Measurements from ENCODE around the gene SNAP25.

SNAP25 gene

DNA sequence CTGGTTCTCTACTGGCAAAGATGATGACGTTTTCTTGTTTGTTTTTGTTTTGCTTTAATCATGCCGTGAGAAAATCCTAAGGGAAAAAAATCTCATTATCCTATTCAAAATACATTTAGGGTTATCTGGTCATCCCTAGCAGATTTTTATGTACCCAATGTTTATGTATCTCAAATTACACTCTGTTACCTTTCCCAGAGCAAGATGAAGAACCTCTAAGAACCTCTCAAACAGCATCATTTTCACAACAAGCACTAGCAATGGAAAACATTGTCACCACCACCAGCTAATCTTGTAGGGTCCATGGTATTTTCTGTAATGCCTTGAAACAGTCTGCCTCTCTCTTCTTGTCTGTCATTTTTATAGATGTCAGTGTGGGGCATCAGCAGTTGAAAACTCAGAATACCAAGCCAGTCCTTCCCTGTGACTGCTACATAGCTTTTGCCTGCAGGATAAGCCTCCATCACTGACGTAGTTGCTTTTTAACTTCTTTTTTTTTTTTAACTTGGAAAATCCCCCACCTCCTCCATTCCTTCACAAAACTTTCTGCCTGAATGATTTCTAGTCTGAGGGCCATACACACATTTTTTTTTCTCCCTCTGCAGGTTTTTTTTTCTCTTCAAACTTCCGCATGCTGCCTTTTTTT lies 2.4 kb upstream of the SNAP25 start:
- no peak for DNase-seq (ENCODE audit: low spot score)

DNA sequence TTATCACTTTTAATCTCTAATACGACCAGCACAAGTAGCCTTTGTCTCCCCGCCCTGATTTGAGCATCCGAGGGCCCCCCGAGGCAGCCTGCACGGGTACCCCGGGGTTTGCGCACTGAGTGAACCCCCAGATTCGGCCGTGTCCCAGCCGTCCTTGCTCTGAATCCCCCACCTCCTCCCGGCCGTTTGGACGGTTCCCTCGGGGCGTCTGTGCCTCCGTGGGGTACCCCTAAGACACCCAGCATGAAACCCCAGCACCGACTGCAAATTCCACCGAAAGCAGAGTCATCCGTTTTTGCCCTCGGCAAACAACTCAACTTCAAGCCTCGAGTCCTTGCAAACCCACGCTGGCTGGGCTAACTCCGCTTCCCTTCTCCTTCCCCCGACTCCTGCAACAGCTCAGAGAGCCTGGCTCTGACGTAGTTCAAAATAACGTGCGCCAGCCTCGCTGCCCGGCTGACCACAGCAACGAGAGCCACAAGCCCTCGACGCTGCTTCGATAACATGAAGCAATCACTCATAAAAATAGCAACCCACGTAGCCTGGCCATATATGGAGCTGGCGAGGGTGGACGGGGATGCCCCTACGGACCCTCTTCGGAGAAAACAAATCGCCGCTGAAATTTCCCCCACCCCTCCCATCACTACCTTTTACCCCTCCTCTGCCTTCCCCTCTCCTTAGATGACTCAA lies 764 bp upstream of the SNAP25 start:
- DNase-seq (ENCODE audit: low spot score), result peak; percentile 74

DNA sequence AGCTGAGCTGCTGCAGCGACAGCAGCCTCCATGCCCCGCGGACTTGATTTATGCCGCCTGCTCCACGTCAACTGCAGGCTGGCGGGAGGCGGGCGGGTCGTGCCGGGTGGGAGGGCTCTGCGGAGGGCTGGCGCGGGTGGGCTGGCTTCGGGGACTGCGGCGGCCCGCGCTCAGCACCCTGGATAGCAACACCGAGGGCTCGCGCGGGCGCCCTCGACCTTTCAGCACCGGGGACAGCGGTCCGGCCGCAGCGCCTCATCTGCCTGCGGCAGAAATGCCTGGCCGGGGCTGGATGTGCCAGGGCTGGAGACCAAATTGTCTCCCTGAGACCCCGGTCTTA lies 792 bp downstream of the SNAP25 start:
- DNase-seq (ENCODE audit: low spot score), result peak; percentile 45

DNA sequence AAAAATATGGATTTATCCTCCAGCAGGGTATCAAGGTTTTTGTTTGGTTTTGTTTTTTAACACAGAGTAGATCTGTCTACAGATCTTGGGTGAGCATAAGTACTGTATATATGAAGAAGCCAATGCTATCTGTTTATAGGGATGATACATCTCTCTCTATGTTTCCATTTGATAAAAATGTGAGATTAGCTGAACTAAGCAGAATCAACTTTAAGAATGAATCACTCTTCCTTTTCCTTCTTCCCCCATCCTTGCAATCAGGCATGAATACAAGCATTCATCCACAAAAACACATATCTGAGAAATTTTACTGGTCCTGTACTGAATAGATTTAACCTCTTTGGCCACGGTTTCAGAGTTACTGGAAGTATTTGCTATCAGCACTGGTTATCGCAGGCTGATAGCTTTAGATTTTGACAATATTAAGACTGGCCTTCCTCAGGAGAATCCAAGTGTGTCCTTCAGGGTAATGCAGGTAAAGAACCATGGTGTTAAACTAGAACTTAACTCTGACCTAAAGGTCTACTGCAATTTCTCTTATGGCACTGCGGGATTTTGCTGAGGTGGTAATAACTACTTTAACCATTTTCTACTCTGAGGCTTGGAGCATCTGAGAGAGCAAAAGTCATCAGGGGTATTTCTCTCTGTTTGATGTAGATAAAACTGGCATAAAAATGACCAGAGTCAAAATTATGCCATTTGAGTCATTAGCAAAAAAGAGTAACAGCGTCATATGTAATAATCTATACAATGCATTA lies 1.5 kb downstream of the SNAP25 start:
- no peak for DNase-seq (ENCODE audit: low spot score)

DNA sequence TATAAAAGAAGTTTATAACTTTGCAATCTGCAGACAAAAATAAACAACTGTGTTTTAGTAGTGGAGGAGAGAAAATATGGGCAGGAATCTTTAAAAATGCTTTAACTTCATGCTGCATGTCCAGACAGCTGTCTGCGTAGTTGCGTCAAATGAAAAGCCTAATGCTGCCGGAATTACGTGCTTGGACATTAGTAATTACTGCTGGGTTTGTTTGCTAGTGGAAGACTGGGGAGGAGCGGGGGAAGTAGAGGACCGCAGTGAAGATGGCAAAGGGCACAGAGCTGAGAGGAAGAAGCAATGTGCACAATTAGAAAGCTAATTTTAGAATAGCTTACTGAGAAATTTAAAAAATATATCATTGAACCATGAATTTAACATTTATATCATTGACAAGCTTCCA lies 2.4 kb downstream of the SNAP25 start:
- no peak for DNase-seq (ENCODE audit: low spot score)

DNA sequence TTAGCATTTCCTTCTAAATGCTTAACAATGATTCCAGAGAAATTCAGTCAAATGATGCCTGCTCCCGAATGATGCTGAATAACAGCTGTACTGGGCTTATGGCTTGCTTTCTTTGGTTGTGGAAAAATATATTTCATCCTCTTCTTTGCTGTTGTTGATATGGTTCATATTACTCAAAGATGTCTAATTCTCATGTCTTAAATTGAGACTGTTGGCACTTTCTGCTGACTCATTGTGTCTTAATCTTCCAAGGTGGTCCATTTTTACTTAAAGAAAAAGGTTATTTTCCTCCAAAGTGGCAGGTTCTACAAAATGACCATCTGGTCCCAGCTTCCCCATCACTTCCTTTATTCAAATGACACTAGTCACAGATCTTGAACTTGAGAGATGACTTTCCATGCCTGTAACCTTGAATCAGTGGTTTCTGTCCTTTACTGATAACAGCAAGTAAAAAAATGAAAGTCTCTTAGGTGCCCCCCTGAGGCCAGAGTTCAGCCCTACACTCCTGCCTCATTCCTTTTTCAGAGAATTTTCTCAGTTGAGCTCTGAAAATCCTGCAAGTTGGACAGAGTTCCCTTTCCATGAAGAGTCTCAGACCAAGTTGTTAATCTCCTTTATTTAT lies 6.9 kb downstream of the SNAP25 start:
- DNase-seq (ENCODE audit: low spot score), result no peak

DNA sequence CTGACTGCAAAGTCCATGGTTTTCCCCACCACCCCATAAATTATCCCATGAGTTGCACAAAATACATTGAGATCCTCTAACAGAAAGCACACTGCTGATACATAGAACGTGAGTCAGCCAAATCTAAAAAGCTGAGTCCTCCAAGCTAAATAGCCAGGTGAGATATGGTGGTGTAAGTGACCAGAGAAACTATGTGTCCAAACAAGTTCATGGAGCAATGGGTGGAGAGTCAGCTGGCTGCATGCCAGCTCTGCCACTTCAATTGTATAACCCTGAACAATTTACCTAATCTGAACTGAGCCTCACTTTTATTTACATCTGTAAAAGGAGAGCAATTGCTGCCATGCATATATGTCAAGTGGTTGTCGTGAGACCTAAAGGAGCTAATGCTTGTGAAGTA lies 9.7 kb downstream of the SNAP25 start:
- no peak for DNase-seq (ENCODE audit: low spot score)

DNA sequence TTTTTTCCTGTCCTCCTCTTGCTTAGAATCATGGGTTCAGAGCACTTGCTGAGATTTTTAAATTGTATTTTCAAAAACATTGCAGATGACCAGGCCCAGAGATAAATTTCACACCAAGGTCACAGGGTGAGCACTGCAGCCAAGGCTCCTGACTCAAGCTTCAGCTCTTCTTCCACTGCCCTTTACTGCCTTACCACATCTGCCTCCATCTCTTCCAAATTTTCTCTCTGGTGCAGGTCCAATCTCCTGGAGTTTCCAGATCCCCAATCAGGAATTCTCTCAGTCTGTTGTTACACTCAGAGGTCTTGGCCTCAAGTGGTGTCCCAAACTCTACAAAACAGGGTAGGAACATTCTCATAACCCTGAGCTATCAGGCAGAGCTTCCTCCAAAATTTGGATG lies 12.7 kb downstream of the SNAP25 start:
- no peak for DNase-seq (ENCODE audit: low spot score)

DNA sequence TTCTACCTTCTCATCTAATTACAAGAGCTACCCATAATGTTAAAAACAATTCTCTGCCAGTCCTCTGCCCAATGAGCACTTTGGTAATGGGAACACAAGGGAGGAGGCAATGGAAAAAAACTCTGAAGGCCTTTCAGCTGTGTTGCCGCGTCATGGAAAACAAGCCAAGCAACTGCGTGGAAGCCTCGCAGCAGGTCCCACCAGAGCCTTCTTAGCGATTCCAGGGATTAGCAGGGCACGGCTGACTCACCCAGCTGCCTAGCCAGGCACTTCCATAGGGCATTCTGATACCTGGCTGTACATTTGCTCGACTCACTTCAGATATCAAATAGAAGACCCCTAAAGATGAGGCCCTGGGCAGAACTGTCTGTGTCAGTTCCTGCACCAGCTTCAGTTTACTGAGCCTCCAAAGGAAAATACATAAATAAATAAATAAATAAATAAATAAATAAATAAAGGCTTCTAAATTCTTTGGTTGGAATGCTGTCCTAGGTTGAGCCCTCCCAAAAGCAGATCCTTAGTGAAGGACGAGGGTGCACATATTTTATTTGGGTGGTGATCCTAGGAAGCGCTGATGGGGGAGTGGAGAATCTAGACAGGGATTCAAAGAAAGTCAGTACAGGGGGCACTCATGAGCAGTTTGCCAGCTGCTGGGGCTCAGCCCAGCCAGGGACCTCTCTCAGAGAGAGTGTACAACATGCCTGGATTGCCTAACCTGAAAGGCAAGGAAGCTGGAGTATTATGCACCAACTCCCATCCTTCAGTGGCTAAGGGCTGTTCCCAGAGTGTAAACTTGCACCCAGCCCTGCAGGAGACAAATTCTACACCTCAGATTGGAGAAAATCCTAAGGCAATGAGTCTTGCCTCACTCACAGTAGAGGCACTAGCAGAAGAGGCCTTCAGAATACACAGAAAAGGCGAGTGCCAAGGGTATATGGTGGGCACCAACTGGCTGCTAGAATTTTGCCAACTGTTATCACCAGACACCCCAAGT lies 18.2 kb downstream of the SNAP25 start:
- no peak for DNase-seq (ENCODE audit: low spot score)

DNA sequence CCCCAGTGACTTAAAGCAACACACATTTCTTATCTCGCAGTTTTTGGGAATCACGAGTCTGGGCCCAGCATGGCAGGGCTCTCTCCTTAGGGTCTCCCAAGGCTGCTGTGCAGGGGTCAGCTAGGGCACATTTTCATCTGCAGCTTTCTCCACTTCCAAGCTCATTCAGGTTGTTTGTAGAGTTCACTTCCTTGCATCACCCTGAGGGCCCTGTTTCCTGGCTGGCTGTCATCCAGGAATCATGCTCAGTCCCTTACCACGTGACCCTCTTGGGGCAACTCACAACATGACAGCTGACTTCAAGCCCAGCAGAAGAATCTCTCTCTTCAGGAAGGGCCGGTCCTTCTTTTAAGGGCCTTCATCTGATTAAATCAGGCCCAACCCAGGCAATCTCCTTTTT lies 21.3 kb downstream of the SNAP25 start:
- no peak for DNase-seq (ENCODE audit: low spot score)

DNA sequence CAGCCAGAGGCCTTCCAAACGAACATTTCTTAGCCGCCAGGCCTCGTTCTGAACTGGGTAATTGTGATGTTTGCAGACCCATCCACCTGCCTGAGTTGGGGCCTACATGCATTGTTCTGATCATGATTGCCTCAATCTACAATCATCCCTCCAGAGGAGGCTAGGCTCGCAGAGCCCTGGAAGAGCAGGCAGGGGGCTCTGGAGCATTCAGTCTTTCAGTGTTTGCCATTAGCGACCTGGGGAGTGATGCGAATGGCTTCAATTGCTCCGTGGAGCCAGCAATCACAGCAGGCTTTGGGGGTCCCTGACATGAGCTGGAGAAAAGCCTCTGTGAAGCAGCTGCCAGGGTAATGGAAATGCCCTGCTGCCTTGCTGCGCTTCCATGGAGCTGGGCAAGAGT lies 22.0 kb downstream of the SNAP25 start:
- DNase-seq (ENCODE audit: low spot score), result no peak

DNA sequence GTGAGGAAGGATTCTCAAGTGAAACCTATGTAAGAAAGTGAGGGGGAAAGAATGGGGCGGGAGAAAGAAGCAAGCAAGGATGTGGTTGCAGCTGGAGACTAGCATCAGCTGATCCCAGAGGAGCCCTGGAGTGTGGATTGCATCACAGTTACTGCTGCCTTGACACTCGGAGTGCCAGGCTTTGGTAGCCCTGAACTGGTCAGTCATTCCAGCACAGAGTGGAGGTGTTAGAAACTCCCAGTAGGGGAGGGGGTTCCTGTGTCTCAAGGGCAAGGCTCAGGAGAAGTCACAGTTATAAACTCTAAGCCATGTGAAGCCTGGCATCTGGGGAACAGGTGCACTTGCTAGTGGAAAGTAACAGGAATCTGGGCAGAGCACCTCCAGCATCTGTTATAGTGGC lies 23.5 kb downstream of the SNAP25 start:
- no peak for DNase-seq (ENCODE audit: low spot score)

DNA sequence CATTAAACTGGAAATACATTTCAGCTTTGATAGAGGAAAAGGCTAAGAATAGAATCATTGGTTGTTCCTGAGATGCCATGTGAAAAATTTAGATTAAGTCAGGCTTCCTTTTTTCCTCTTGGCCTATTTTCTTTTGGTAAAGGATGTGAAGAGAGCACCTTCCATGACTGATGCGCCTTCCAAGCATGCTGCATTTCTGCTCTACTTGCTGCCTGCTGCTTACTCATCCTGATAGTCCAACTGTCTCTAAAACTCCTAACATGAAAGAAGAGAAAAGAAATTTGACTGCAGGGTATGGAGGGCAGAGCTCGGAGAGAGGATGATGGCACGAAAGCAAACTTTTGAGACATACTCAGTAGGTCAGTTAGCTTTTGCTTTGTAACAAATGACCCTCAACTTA lies 28.8 kb downstream of the SNAP25 start:
- no peak for DNase-seq (ENCODE audit: low spot score)

DNA sequence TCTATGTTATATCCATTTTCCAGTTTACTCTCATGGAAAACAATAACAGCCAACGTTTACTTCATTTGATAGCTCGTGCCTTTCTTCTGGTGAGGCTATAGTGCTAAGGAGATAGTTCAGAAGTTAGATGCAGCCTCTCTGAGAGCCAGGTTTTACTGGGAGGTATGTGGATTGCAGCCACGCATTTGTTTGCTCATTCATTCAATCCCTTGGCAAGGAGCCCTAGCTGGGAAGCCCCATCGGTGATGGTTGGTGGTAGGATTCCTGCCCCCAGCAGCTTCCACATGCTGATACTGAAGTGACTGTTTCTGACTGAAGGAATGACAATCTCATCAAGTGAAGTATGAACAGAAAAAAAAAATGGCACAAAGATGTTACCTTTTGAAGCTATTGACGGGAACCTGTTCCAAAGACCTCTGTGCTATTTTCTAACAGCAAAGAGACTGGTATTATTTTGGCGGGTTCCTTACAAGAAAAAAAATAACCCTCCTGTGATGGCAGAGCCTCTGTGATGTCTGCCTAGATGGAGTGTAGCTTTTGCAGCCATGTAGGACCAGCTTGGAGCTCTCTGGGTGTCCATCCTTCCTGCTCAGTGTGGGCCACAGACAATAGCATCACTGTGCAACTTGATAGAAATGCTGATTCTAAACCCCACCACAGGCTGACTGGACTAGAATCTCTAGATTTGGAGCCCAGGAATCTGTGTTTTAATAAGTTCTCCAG lies 30.6 kb downstream of the SNAP25 start:
- DNase-seq (ENCODE audit: low spot score), result no peak

DNA sequence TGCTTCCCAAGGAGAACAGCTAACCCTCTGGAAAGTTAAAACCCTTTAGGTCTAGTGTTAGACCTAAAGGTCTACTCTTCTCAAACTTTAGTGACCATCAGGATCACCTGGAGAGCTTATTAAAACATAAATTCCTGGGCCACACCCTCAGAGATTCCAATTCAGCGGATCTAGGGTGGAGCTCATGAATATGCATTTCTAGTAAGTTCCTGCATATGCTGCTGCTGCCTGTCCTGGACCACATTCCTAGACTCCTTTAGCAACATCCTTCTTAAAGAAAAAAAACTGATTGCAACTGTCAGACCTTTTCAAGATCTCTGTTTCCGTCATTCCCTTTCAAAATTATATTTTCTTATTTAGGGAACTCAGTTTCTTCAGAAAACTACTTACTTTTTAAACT lies 31.2 kb downstream of the SNAP25 start:
- no peak for DNase-seq (ENCODE audit: low spot score)

DNA sequence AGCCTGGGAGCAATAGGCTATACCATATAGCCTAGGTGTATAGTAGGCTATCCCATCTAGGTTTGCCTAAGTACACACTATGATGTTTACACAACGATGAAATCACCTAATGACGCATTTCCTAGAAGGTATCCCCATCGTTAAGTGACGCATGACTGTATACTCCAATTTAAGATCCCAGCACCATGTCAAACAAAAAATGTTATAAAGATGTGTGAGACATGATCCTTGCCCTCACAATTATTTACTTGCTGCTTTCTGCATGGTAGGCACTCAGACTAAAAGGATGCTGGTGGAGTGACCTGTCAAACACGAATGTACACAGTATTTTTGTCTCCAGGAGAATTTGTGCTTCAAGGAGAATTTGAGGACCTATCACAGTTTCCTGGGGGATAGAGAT lies 32.3 kb downstream of the SNAP25 start:
- no peak for DNase-seq (ENCODE audit: low spot score)

DNA sequence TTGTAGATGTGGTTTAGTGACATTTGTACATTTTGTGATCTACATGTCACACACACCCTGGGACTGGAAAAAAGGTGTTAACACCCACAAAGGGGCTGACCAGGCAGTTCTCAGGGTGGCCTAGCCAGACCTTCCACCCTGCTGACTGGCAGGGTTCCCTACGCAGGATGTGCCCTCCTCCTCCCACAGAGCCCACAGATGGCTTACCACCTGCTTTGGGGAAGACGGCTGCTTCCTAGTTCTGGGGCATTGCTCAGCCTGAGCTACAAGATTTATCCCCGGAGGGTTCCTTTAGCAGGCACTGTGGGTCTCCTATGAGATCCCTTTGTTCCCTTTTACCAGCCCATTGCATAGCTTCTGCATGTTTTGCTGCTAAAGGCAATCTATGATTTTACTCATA lies 35.1 kb downstream of the SNAP25 start:
- no peak for DNase-seq (ENCODE audit: low spot score)

DNA sequence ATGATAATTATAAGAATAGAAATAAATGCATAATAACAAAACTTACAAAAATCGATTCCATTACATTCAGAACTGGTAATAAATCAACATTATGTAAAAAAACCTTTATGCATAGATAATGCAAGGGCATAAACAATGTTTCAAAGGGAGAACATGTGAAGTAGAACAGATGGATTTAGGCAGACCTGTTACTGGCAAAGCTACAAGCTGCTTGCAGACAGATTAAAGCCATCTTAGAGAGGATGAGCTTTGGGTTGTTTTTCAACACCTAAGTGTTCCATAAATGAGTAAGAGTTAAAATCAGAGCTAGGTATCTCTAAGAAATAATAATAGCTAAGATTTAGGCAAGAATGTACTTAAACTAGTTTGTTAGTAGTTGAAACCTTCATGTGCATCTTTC lies 37.2 kb downstream of the SNAP25 start:
- no peak for DNase-seq (ENCODE audit: low spot score)

DNA sequence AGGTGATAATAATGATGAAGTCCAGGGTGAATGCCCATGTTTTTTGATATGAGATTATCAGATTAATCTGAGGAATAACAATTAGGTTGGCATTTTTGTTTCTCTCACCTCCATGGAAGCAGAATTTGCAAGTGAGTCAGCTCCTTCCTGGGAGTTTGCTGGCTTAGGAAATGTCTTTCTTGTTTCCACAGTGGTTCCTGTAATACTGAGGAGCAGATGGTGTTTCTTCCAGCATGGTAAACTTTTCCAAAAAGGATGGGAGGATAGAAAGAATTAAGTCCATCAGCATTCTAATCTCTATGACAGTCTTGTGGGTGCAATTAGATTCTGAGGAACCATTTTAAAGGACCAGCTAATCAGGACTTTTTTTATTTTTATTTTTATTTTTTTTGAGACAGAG lies 40.5 kb downstream of the SNAP25 start:
- DNase-seq (ENCODE audit: low spot score), result no peak

DNA sequence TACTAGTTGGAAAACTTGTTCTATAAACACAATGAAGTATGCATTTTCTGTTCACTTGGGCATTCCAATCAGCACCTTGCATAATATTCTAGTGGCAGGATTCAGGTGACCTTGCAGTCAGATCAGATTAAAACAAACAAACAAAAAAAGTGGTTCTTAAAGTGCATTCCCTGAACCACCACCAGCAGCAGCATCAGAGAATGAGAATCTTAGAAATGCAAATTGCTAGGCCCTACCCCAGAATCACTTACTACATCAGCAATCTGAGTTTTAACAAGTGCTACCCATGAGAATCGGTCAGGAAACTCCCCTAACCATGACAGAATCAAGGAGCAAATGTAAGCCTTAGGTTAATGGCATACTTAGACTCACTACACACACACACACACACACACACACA lies 41.7 kb downstream of the SNAP25 start:
- DNase-seq (ENCODE audit: low spot score), result no peak

DNA sequence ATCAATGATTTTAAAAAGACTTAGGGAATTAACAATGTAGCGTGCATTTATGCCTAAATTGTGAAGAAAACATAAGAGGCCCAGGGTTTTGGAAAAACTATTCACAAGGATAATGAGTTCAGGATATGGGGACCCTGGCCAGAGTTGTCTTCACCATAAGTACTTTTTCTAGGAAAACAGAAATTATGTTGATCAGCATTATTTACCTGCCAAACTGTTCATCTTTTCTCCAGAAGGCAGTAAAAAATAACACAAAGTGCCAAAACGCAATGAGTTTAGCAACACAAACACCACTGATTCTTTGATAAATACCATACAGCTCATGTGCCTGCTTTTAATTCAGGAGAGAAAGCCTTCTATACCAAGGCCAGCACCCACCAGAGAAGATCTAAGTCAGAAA lies 43.1 kb downstream of the SNAP25 start:
- no peak for DNase-seq (ENCODE audit: low spot score)

Data from pons (tissue), 1 donor.